ENCODE measurements around the gene SAA1. TPM values are rescaled to one million over a fixed set of nuclear protein-coding genes. Genes with fewer than 3 reads are reported as not detected.
A peak's percentile ranks its signal among the peaks of the same experiment; 100 is the strongest.

SAA1 gene
- total and polyA plus RNA-seq, 10 of the 15 experiments (the other 5 are each of a cell fraction or from before 2014, with no cell fraction given), result 0.36 to 6.9 TPM; not detected in 8

- TF ChIP-seq CTCF (IDR thresholded peaks at IDR 0.05 in 2 of 3, conservative IDR thresholded peaks at IDR 0.05 in 1 of 3; ENCODE audit: control insufficient read depth in 2 of 3, extremely low read depth in 1 of 3, insufficient read depth in 1 of 3, low read depth in 3 of 3, low read length in 3 of 3) (peak; percentile 85 to 94 (median 89)), POLR2AphosphoS5 (IDR thresholded peaks at IDR 0.05; ENCODE audit: low read length) (no peak), STAT1 (conservative IDR thresholded peaks at IDR 0.05) (no peak), IKZF2 (IDR thresholded peaks at IDR 0.05) (no peak; a peak in 1 of 4 replicates), ETV6 (conservative IDR thresholded peaks at IDR 0.05 in 1 of 2, IDR thresholded peaks at IDR 0.05 in 1 of 2; ENCODE audit: borderline replicate concordance in 1 of 2, low read depth in 1 of 2) (peak in 1 of 2 experiments; percentile 58; a peak in 2 of 4 replicates), YBX1 (IDR thresholded peaks at IDR 0.05) (no peak), ZBED1 (IDR thresholded peaks at IDR 0.05; ENCODE audit: borderline replicate concordance) (no peak), ZBTB4 (CRISPR knock-in tag; IDR thresholded peaks at IDR 0.05) (no peak), RELA (IDR thresholded peaks at IDR 0.05; ENCODE audit: borderline replicate concordance, partially characterized antibody) (no peak), HSF1 (IDR thresholded peaks at IDR 0.05; ENCODE audit: low read depth, low read length) (no peak), KLF5 (IDR thresholded peaks at IDR 0.05; ENCODE audit: partially characterized antibody) (no peak), SKIL (IDR thresholded peaks at IDR 0.05; ENCODE audit: low read depth, poor library complexity, severe bottlenecking) (no peak), PRDM15 (CRISPR knock-in tag; IDR thresholded peaks at IDR 0.05) (no peak), GATAD2B (conservative IDR thresholded peaks at IDR 0.05; ENCODE audit: low read depth) (no peak), KDM1A (IDR thresholded peaks at IDR 0.05; ENCODE audit: borderline replicate concordance) (no peak), TARDBP (IDR thresholded peaks at IDR 0.05; ENCODE audit: borderline replicate concordance) (no peak), ZNF622 (IDR thresholded peaks at IDR 0.05) (no peak)
These were observed 22.2 kb upstream of the SAA1 start (continued) for GRCh38 chr11:18243783-18244362.

All from GM12878 (cell line).